ENCODE results near the gene SMIM38. TPM values are rescaled to one million over a fixed set of nuclear protein-coding genes. Genes with fewer than 3 reads are reported as not detected.

Gene SMIM38
- total and polyA plus RNA-seq, 9 of the 15 experiments (the other 6 are each of a cell fraction or from before 2014, with no cell fraction given), result 0.07 to 1.2 (median 0.21) TPM; not detected in 2

DNA sequence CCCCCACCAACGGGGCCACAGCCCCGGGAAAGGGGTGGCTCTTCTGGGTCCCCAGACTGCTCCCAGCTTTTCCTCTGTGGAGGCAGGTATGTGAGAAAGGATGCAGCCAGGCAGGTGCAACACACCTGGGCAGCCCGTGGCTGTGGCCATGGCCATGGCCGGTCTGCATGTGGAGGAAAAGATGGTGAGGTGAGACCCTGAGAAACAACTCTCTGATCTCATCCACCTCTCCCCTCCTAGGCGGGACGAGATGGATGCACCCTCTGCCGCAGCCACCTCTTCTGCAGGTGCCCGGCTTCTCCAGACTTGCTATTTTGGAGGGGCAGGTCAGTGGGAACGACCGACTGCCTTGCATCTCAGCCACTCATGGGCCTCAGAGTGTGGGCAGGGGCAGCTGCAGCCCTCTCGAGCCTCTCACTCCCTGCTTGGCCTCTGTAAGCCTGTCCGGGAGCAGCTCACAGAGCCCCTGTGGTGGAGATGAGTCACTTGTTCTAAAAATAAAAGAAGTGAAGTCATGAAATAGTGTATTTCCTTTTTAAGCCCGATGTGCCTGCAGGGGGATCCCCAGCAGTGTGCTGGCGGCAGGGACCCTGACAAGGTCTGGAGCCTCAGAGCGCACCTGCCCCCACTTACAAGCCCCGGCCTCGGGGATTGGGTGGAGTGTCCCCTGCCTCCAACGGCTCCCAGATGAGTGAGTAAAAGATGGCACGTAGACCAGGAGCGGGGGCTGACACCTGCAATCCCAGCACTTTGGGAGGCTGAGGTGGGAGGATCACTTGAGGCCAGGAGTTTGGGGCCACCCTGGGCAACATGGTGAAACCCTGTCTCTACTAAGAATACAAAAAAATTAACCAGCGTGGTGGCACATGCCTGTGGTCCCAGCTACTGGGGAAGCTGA is 10.7 kb downstream of the SMIM38 start (continued):
- TF ChIP-seq, protein P1, sequence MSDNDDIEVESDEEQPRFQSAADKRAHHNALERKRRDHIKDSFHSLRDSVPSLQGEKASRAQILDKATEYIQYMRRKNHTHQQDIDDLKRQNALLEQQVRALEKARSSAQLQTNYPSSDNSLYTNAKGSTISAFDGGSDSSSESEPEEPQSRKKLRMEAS (CRISPR knock-in tag; IDR thresholded peaks at IDR 0.05), result peak; percentile 67
- TF ChIP-seq RAD21 (CRISPR knock-in tag; conservative IDR thresholded peaks at IDR 0.05 in 1 of 2, IDR thresholded peaks at IDR 0.05 in 1 of 2) (0 out of 4 replicates have a peak, but pooled peaks of 1 of the 2 experiments have one; percentile 6), KDM1A (IDR thresholded peaks at IDR 0.05) (peak in 1 of 2 experiments; percentile 26; a peak in 1 of 4 replicates), ZKSCAN8 (CRISPR knock-in tag; IDR thresholded peaks at IDR 0.05) (no peak), SRF (CRISPR knock-in tag; IDR thresholded peaks at IDR 0.05) (peak in 1 of 2 experiments; percentile 83; a peak in 1 of 4 replicates), ATF7 (IDR thresholded peaks at IDR 0.05) (peak; percentile 71), NFE2 (IDR thresholded peaks at IDR 0.05; ENCODE audit: low read depth) (0 out of 2 replicates have a peak, but pooled peaks have one; percentile 7), MEF2A (IDR thresholded peaks at IDR 0.05; ENCODE audit: control insufficient read depth, low read depth, low read length) (peak; percentile 95)
- TF ChIP-seq, protein P2, sequence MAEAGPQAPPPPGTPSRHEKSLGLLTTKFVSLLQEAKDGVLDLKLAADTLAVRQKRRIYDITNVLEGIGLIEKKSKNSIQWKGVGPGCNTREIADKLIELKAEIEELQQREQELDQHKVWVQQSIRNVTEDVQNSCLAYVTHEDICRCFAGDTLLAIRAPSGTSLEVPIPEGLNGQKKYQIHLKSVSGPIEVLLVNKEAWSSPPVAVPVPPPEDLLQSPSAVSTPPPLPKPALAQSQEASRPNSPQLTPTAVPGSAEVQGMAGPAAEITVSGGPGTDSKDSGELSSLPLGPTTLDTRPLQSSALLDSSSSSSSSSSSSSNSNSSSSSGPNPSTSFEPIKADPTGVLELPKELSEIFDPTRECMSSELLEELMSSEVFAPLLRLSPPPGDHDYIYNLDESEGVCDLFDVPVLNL (CRISPR knock-in tag; IDR thresholded peaks at IDR 0.05; ENCODE audit: low read depth), result no peak
- TF ChIP-seq, protein P3, sequence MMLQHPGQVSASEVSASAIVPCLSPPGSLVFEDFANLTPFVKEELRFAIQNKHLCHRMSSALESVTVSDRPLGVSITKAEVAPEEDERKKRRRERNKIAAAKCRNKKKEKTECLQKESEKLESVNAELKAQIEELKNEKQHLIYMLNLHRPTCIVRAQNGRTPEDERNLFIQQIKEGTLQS (IDR thresholded peaks at IDR 0.05), result peak; percentile 92
- TF ChIP-seq, protein P3 (CRISPR knock-in tag; conservative IDR thresholded peaks at IDR 0.05), result peak; percentile 60; the same call in 1 of the 2 replicates
